ENCODE measurements around the gene PIEZO1. TPM values are rescaled to one million over a fixed set of nuclear protein-coding genes. Genes with fewer than 3 reads are reported as not detected.
"Not testable (repeated sequence)": the region's sequence is repeated elsewhere in the genome, so short reads cannot be mapped to it uniquely, and the experiment has no call there.

The PIEZO1 gene
- total RNA-seq, 1 donor from 2014 or later = 318 TPM

GRCh38 chr16:88673716-88674379 lies 111.2 kb downstream of the PIEZO1 start:
- DNase-seq (ENCODE audit: low spot score) = no peak

GRCh38 chr16:88672776-88673175 lies 112.2 kb downstream of the PIEZO1 start:
- DNase-seq (ENCODE audit: low spot score) = no peak

- DNase-seq (ENCODE audit: low spot score) = no peak
These were observed 113.2 kb downstream of the PIEZO1 start for GRCh38 chr16:88671806-88672205.

GRCh38 chr16:88669980-88670379 lies 115.0 kb downstream of the PIEZO1 start:
- no peak for DNase-seq (ENCODE audit: low spot score)

- DNase-seq (ENCODE audit: low spot score) = not testable (repeated sequence)
These were observed 115.5 kb downstream of the PIEZO1 start for GRCh38 chr16:88669493-88669892.

GRCh38 chr16:88667461-88667860 lies 117.6 kb downstream of the PIEZO1 start:
- no peak for DNase-seq (ENCODE audit: low spot score)

GRCh38 chr16:88665570-88665969 lies 119.5 kb downstream of the PIEZO1 start:
- no peak for DNase-seq (ENCODE audit: low spot score)

Small RNAs within 50 kb of the gene (microRNA-seq; reads per million reads assigned to microRNA genes)
- gene MIR4722 (ENCODE audit: borderline number of aligned reads) = not detected

Other genes with a start within 250 kb of the PIEZO1 start
- 39.2 TPM for gene ZC3H18, start 214.8 kb downstream of the PIEZO1 start, total RNA-seq
- not detected for gene IL17C, start 146.6 kb downstream of the PIEZO1 start, total RNA-seq
- gene CYBA, start 134.2 kb downstream of the PIEZO1 start, total RNA-seq = 183 TPM
- gene MVD, start 122.1 kb downstream of the PIEZO1 start, total RNA-seq = 22.9 TPM
- gene SNAI3, start 98.7 kb downstream of the PIEZO1 start, total RNA-seq = 1.2 TPM
- gene RNF166, start 78.8 kb downstream of the PIEZO1 start, total RNA-seq = 22.5 TPM
- 20.3 TPM for gene CTU2, start 78.7 kb downstream of the PIEZO1 start, total RNA-seq
- gene CDT1, start 18.6 kb upstream of the PIEZO1 start, total RNA-seq = 0.22 TPM
- 96.7 TPM for gene APRT, start 26.7 kb upstream of the PIEZO1 start, total RNA-seq
- gene GALNS, start 71.7 kb upstream of the PIEZO1 start, total RNA-seq = 28.6 TPM
- 39.9 TPM for gene TRAPPC2L, start 71.9 kb upstream of the PIEZO1 start, total RNA-seq
- not detected for gene PABPN1L, start 81.4 kb upstream of the PIEZO1 start, total RNA-seq
- gene CBFA2T3, start 192.0 kb upstream of the PIEZO1 start, total RNA-seq = 8.5 TPM

All from mesenteric fat pad (tissue), 1 donor.